ENCODE results near the gene C2CD3.
"Not testable (repeated sequence)": the region's sequence is repeated elsewhere in the genome, so short reads cannot be mapped to it uniquely, and the experiment has no call there.

Gene C2CD3

GRCh38 chr11:74069146-74070046 is 101.4 kb downstream of the C2CD3 start:
- no peak overlapping the region for H3K4me3 ChIP-seq (ENCODE audit: low read depth, low read length)

- H3K4me3 ChIP-seq (ENCODE audit: low read depth, low read length): not testable (repeated sequence)
Observed at GRCh38 chr11:74066663-74067062, 104.1 kb downstream of the C2CD3 start.

GRCh38 chr11:74065534-74065933 is 105.3 kb downstream of the C2CD3 start:
- not testable (repeated sequence) for H3K4me3 ChIP-seq (ENCODE audit: low read depth, low read length)

GRCh38 chr11:74063628-74064027 is 107.2 kb downstream of the C2CD3 start:
- H3K4me3 ChIP-seq (ENCODE audit: low read depth, low read length): not testable (repeated sequence)

DNA sequence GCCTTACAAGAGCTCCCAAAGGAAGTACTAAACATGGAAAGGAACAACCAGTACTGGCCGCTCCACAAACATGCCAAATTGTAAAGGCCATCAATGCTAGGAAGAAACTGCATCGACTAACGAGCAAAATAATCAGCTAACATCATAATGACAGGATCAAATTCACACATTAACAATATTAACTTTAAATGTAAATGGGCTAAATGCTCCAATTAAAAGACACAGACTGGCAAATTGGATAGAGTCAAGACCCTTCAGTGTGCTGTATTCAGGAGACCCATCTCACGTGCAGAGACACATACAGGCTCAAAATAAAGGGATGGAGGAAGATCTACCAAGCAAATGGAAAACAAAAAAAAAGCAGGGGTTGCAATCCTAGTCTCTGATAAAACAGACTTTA is 109.2 kb downstream of the C2CD3 start:
- not testable (repeated sequence) for H3K4me3 ChIP-seq (ENCODE audit: low read depth, low read length)

DNA sequence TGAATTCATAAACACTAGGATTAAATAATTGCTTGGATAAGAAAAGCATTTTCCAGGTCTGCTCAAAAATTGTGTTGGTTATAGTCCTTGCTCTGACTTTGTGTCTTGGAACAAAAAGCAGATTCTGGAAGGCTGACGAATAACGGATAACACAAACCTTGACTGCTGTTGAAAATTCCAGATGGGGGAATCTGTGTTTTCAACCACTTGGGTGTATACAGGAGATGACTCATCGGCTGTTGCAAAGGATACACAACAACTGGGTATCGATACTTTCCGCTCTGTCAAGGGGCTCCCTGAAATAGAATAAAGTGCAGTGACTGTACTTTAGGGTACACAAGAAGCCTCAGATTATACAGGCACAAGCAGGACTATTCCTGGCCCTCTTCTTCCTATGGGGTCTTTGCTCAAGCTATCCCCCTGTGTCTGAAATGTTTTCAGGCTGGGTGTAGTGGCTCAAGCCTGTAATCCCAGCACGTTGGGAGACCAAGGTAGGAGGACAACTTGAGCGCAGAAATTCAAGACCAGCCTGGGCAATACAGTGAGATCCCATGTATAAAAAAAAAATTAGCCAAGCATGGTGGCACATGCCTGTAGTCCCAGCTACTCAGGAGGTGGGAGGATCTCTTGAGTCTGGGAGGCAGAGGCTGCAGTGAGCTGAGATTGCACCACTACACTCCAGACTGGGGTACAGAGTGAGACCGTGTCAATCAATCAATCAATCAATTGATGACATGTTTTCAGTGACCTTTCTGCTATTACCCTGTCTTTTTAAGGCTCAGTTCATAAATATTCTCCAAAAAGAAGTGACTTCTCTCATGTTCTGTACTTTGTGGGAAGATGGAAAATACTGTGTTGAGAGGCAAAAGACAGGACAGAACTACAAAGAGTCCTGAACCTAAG is 113.3 kb downstream of the C2CD3 start:
- no peak overlapping the region for H3K4me3 ChIP-seq (ENCODE audit: low read depth, low read length)

DNA sequence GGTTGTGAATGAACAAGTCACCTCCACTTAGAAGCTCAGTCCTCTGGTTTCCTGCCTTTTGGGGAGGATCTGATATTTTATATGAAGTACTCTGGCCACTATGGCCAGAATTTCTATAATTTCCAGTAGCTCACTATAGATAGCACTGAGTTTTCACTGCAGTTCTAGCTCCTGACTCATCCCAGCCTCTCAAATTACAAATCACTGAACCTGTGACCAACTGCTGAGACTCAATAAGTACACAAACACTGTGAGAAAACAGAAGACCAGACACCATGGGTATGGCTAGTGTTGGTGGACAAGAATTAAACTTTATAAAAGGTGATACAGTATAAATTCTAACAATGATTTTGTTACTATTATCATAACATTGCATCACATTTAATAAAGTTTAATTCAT is 114.9 kb downstream of the C2CD3 start:
- no peak overlapping the region for H3K4me3 ChIP-seq (ENCODE audit: low read depth, low read length)

DNA sequence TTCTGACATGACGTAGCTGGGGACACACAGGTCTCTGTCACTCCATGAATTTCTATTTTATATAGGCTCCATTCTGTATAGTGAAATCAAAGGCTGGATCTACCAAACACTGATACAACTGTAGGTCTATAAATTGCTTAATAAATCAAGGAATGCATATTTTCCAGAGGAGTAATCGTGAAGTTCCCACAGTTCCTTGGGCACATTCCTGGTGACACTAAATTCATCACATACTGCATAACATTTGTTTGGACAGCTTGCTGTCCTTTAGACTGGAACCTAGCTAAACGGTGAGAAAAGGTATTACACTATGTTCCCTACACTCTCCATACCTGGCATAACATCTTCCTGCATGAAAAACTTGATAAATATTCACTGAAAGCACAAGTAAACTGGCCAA is 120.3 kb downstream of the C2CD3 start:
- no peak overlapping the region for H3K4me3 ChIP-seq (ENCODE audit: low read depth, low read length)

GRCh38 chr11:74048993-74049392 is 121.8 kb downstream of the C2CD3 start:
- no peak overlapping the region for H3K4me3 ChIP-seq (ENCODE audit: low read depth, low read length)

DNA sequence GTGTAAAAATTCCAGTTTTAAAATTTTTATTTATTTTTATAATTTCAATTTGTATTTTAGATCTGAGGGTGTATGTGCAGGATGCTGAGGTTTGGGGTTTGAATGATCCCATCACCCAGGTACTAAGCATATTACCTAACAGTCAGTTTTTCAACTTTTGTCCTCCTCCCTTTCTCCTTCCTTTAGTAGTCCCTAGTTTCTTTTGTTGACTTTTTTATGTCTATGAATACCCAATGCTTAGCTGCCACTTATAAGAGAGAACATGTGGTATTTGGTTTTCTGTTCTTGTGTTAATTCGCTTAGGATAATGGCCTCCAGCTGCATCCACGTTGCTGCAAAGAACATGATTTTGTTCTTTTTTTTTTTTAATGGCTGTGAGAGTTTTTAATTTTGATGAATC is 126.3 kb downstream of the C2CD3 start:
- no peak overlapping the region for H3K4me3 ChIP-seq (ENCODE audit: low read depth, low read length)

GRCh38 chr11:74043450-74043849 is 127.4 kb downstream of the C2CD3 start:
- no peak overlapping the region for H3K4me3 ChIP-seq (ENCODE audit: low read depth, low read length)

GRCh38 chr11:74037309-74037708 is 133.5 kb downstream of the C2CD3 start:
- no peak overlapping the region for H3K4me3 ChIP-seq (ENCODE audit: low read depth, low read length)

DNA sequence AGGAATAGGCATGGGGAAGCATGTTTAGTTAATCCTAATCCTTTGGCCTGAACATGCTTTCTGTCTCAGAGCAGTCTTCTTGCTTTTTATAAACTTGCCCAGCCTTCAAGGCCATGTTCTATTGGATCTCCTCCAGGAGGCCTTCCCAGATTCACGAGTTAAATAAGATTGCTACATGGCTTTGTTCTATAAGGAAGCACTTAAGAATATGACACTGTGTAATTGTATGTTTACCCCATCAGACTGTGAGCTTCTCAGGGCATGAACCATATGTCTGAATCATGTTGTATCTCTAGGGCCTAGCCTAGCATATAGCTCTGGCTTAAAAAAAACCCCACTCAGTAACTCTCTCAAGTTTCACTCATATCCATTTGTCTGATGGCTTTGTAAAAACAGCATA is 135.5 kb downstream of the C2CD3 start:
- no peak overlapping the region for H3K4me3 ChIP-seq (ENCODE audit: low read depth, low read length)

GRCh38 chr11:74033046-74033445 is 137.8 kb downstream of the C2CD3 start:
- no peak overlapping the region for H3K4me3 ChIP-seq (ENCODE audit: low read depth, low read length)

DNA sequence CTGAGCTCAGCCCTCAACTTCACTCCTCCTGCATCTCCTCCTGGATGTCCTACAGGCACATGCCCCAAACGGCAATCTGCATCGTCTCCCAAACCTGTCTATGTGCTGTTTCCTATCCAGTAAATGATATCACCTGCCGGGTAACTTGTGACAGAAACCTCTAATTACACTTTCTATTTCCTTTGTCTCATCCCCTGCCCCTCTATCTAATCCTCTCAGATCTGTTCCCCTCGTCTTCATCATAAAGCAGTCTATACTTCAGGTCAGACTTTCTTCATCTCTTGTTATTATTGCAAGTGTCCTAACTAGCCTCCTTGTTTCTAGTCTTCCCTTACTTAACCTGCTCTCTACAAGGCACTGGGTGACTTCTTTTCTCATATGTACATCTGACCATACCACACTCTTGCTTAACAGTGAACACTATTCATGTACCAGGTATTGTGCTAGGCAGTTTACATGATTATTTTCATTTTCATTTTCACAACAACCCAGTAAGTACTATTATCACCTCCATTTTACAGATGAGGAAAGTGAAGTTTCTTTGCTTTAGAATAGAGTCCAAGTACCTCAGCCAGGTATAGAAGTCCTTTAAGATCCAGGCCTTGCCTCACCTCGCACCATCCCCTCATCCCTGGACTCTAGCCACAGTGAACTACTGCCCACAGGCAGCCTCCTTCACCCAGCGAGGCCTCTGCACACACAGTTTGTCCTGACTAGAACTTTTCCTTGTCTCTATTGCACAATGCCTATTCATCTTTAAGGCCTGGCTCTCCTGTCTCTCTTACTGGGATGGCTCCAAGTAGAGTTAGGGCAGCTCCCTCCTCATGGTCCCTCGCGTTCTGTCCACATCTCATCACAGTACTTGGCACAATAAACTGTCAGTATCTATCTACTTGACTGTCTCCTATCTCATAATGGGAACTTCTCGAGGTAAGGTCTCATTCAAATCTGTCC is 139.8 kb downstream of the C2CD3 start:
- no peak overlapping the region for H3K4me3 ChIP-seq (ENCODE audit: low read depth, low read length)

DNA sequence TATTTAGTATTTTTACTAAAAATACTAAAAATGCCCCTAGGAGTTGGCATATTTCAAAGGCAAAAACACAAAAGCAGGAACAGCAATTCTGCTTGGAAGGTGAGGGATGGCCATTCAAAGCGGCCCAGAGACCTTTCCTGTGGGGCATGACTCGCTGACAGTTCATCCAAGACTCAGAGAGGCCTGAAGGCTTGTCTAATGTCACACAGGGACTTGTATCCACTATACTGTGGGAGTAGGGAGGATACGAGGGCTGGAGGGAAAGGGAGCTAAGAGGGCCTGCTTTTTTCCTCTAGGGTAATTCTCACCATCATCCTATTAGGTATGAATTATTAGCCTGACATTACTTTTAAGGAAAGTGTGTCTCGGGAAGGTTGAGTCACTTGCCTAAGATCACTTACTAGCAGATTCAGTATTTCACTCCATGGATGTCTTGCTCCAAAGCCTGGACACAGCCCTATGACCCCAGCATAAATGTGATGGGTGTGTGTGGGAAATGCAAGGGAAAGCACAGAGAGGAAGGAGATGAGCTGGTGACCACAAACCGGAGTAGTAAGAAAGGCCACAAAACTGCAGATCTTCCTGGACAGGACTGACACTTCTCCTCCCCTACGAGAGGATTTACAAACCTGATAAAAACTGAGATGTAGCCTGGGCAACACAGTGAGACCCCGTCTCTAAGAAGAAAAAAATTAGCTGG is 145.2 kb downstream of the C2CD3 start:
- H3K4me3 ChIP-seq (ENCODE audit: low read depth, low read length): no peak overlapping the region

DNA sequence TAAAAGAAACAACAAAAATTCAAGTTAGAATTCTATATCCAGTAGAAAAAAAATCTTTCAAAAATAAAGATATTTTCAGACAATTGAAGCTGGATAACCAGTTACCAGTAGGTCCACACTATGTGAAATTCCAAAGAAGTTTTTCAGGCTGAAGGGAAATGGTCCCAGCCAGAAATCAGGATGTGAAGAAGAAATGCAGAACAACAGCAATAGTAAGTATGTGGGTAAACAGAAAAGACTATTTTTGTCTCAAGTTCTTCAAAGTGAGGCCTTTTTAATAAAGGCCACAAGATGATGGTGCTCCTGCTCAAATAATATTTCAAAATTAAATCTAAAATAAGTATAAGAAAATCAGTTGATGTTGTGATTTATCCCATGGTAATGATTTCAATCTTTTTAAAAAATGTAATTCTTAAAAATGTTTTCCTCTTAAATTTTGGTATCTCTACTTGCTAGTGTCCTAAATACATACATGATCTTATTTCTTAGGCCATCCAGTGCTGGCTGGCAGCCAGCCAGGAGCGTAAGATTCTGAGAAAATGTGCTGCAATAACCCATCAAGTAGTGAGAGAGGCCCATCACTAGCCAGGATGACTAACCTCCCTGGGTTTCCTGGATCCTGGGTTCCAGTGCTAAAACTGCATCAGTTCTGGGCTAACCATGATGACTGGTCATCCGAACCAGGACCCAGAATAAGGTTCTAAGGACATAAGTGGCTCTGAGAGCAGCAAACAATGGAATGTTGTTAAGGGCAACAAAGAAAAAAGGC is 146.4 kb downstream of the C2CD3 start:
- no peak overlapping the region for H3K4me3 ChIP-seq (ENCODE audit: low read depth, low read length)

- no peak overlapping the region for H3K4me3 ChIP-seq (ENCODE audit: low read depth, low read length)
Observed at GRCh38 chr11:74023276-74023675, 147.5 kb downstream of the C2CD3 start.

DNA sequence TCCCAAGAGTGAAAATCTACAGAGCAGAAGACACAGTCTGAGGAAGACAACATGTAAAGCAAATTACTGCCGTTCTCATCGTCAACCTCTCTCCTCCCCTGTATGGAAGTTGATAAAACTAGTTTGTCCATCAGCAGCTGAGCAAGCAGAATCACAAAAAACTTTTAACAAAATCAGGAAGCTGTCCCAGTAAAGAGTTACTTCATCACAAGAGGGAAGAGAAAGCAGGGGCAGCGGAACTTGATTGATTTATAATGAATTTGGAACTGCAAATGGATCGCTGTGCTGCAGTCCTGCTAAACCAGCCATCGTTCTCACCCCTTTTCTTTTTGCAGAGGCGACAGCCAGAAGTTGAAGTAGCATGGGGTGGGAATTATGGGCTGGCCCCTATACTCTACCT is 148.3 kb downstream of the C2CD3 start:
- no peak overlapping the region for H3K4me3 ChIP-seq (ENCODE audit: low read depth, low read length)

All from iPS-11a (cell line).